ENCODE data around the gene DPYD. TPM values are rescaled to one million over a fixed set of nuclear protein-coding genes. Genes with fewer than 3 reads are reported as not detected.

Gene DPYD
- total and polyA plus RNA-seq, 4 experiments from 2014 or later = 49.7 to 58.4 (median 51.9) TPM

DNA sequence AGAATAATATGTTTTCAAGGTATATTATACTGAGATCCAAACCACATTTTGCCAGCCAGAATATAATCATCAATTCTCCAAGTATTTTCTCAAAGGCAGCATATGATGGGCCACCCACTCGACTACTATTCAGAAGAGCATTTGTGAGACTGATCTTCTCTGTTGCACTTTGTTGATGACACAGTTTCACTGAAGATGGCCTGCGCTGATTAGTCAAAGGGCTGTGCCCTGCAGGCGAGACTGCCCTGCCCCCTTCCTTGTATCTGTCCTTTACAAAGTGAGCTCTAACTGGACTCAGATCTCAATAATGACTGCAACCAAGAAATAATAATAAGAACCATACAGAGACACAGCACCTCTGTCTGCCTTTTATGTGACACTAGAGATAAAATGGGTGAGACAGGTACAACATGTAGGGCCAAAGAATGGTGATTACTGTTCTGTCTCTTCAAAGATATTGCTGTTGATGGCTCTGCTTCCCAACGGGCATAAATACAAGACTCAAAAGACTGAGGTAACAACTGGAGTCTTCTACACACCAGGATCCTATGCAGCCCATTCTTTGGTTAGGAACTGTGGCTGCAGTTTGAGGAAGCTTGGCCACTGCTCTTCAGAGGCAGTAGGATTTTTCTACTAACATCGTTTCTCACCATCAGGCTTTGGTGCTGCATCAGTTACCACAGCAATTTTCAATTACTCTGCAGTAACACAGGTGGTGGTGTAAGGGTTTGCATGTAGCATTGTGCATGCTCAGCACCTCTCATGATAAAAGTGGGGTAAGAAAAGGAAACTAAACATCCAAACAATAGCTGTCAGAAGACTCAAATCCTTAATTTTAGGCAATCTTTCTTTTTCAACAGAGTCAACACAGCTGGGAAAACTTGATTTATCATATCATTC is 718.1 kb downstream of the DPYD start:
- intact Hi-C loops (cut with micrococcal nuclease) = no loop called here
- POLR2A ChIA-PET (ENCODE audit: partially characterized antibody) = interaction anchor here (0.6 kb wide), 1 partner anchor 18 kb away, joined by 3 read pairs; no protein-coding TSS in a partner anchor
- Mint-ChIP-seq H3K9me3 (no peaks in the 10 kb centered on the region), H3K27ac (no peak overlapping the region), H3K27me3 (no peaks in the 10 kb centered on the region), H3K4me1 (no peaks in the 10 kb centered on the region), H3K4me3 (no peak overlapping the region), H3K36me3 (peaks cover 0 to 5% of the 10 kb centered on the region in 2 donors)
- H3K36me3 ChIP-seq (ENCODE audit: insufficient read depth, low read length) = no peaks in the 10 kb centered on the region
- H3K27ac ChIP-seq (ENCODE audit: low read depth, low read length) = no peak overlapping the region
- H3K27me3 ChIP-seq (ENCODE audit: insufficient read depth, low read length) = no peaks in the 10 kb centered on the region
- no peaks in the 10 kb centered on the region for H3K9me3 ChIP-seq (ENCODE audit: control insufficient read depth in 1 of 2, low read length in 2 of 2)
- no peaks in the 10 kb centered on the region for H3K4me1 ChIP-seq (ENCODE audit: insufficient read depth, low read length)
- no peak overlapping the region for H3K4me3 ChIP-seq (ENCODE audit: low read length in 2 of 2)
- DNase-seq = no peak
- CTCF ChIA-PET (ENCODE audit: partially characterized antibody) = no interaction called here

DNA sequence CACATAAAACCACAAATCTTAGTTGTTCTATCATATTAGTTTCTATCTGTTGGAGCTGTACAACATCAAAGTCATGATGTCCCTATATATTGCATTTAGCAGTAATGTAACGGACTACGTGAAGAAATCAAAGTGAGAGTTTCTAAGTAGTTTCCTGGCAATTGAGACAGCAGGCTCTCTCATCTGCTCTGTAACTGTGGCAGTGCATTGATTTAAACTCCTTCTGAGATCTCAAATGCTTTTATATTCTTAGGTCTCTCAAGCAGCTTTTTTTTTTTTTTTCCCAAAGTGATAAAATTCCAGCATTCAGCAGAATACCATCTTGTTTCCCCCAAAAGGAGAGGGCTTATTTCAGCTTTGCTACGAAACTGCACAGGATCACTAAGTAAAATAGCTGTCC is 719.2 kb downstream of the DPYD start:
- CTCF ChIA-PET (ENCODE audit: partially characterized antibody) = interaction anchor here (0.7 kb wide), 1 partner anchor 76 kb away, joined by 3 read pairs; no protein-coding TSS in a partner anchor
- no peaks in the 10 kb centered on the region for H3K27me3 Mint-ChIP-seq
- Histone ChIP-seq H3K9me3 (ENCODE audit: control insufficient read depth in 1 of 2, low read length in 2 of 2) (no peaks in the 10 kb centered on the region), H3K4me3 (ENCODE audit: low read length in 2 of 2) (no peak overlapping the region), H3K27me3 (ENCODE audit: insufficient read depth, low read length) (no peaks in the 10 kb centered on the region), H3K4me1 (ENCODE audit: insufficient read depth, low read length) (no peaks in the 10 kb centered on the region), H3K27ac (ENCODE audit: low read depth, low read length) (no peak overlapping the region), H3K36me3 (ENCODE audit: insufficient read depth, low read length) (no peaks in the 10 kb centered on the region)
- POLR2A ChIA-PET (ENCODE audit: partially characterized antibody) = interaction anchor here (0.6 kb wide), 1 partner anchor 19 kb away, joined by 3 read pairs; no protein-coding TSS in a partner anchor
- no peaks in the 10 kb centered on the region for H3K4me1 Mint-ChIP-seq
- peaks cover 6 to 11% of the 10 kb centered on the region in 2 donors for H3K36me3 Mint-ChIP-seq
- no peak overlapping the region for H3K27ac Mint-ChIP-seq
- DNase-seq = no peak
- no peaks in the 10 kb centered on the region for H3K9me3 Mint-ChIP-seq
- no peak overlapping the region for H3K4me3 Mint-ChIP-seq
- intact Hi-C loops (cut with micrococcal nuclease) = no loop called here

DNA sequence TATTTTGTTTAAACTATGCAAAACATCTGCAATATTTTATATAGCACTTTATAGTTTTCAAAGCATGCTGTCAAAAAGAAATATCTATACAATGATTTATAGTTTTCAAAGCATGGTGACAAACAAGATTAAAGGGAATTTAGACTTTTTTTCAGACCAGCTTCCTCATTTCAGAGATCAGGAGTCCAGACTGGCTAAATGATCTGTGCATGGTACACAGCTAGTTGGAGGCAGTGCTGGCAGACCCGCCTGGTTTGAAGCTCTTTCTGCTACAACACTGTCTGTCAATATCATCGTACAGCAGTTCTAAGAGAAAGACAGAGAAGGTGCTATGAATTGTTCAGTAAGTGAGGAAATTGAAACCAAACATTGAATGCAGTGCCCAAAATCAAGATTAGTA is 720.2 kb downstream of the DPYD start:
- CTCF ChIA-PET (ENCODE audit: partially characterized antibody) = no interaction called here

DNA sequence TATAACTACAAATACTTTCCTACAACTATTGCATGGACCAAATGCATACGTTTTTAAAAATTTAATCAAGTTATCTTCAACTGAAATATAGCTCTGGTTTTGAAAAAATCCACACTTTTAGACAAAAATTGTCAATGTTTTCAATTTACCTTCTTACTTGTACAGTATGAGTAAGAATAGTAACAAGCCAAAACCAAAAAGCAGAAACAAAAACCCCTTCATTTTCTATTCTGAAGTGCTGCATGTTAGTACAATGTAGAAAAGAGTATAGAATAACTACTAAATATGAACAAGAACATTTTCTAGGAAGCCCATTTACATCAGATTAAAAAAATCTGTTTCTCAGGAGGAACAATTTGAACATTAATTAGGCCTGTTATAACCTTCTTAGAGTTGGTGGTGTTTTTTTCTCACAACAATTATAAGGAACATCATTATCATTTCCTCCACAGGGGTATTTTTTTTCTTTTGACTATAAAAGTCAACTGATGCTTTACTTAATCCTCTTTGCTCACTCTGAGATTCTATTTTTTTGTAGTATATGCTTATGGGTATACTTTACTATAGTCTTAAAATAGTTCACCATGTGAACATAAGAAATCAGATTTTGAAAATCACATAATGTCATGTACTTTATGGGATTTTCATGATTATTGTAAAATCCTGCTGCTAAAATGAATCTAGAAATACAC is 723.9 kb downstream of the DPYD start:
- no peak overlapping the region for H3K4me3 ChIP-seq (ENCODE audit: low read length in 2 of 2)
- no peak overlapping the region for H3K27ac ChIP-seq (ENCODE audit: low read depth, low read length)
- ChIA-PET CTCF (ENCODE audit: partially characterized antibody) (no interaction called here), POLR2A (ENCODE audit: partially characterized antibody) (no interaction called here)
- intact Hi-C loops (cut with micrococcal nuclease) = no loop called here
- Mint-ChIP-seq H3K4me3 (no peak overlapping the region), H3K9me3 (no peaks in the 10 kb centered on the region), H3K27me3 (no peaks in the 10 kb centered on the region), H3K4me1 (no peaks in the 10 kb centered on the region), H3K27ac (no peak overlapping the region), H3K36me3 (peaks cover 32 to 49% of the 10 kb centered on the region in 2 donors)
- H3K4me1 ChIP-seq (ENCODE audit: insufficient read depth, low read length) = no peaks in the 10 kb centered on the region
- H3K9me3 ChIP-seq (ENCODE audit: control insufficient read depth in 1 of 2, low read length in 2 of 2) = no peaks in the 10 kb centered on the region
- DNase-seq = no peak
- H3K27me3 ChIP-seq (ENCODE audit: insufficient read depth, low read length) = no peaks in the 10 kb centered on the region
- H3K36me3 ChIP-seq (ENCODE audit: insufficient read depth, low read length) = no peaks in the 10 kb centered on the region

More for the DNA sequence above, 720.2 kb downstream of the DPYD start:
- no peaks in the 10 kb centered on the region for H3K9me3 Mint-ChIP-seq
- POLR2A ChIA-PET (ENCODE audit: partially characterized antibody) = no interaction called here
- H3K4me3 Mint-ChIP-seq = no peak overlapping the region
- H3K4me1 Mint-ChIP-seq = no peaks in the 10 kb centered on the region
- Histone ChIP-seq H3K4me3 (ENCODE audit: low read length in 2 of 2) (no peak overlapping the region), H3K4me1 (ENCODE audit: insufficient read depth, low read length) (no peaks in the 10 kb centered on the region), H3K9me3 (ENCODE audit: control insufficient read depth in 1 of 2, low read length in 2 of 2) (no peaks in the 10 kb centered on the region), H3K36me3 (ENCODE audit: insufficient read depth, low read length) (no peaks in the 10 kb centered on the region), H3K27me3 (ENCODE audit: insufficient read depth, low read length) (no peaks in the 10 kb centered on the region), H3K27ac (ENCODE audit: low read depth, low read length) (no peak overlapping the region)
- peaks cover 6 to 15% of the 10 kb centered on the region in 2 donors for H3K36me3 Mint-ChIP-seq
- H3K27me3 Mint-ChIP-seq = no peaks in the 10 kb centered on the region
- peak overlapping the region in 2 of 7 donors; percentile 18 to 72 for H3K27ac Mint-ChIP-seq
- intact Hi-C loops (cut with micrococcal nuclease) = no loop called here
- no peak for DNase-seq

DNA sequence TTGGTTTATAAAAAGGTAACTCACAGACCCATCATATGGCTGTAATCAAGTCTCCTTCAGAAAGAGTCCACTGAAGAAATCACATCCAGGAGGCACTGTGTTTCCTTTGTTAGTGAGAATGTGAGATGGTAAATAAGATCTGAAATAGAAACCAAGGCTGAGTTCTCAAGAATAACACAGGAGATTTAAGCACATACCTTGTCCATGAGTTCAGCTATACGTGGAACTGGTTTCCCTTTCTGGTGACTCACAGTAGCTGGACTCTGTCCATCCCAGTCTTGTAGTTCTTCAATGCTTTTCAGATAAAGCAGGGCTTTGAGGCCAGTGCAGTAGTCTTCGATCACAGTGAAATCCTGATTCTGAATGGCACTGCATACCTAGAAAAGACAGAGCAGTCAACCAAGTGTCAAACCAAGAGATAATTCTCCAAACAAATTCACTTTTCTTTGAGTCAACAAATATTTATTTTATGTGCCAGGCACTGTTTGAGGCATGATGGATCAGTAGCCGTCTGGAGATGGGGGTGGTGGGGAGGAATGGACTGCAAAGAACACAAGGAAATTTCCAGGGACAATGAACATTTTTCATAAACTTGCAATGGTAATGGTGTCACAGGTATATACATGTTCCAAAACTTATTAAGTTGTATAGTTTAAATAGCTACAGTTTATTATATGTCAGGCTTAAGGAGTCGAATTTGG is 727.8 kb downstream of the DPYD start:
- ChIA-PET CTCF (ENCODE audit: partially characterized antibody) (no interaction called here), POLR2A (ENCODE audit: partially characterized antibody) (no interaction called here)
- H3K4me3 ChIP-seq (ENCODE audit: low read length in 2 of 2) = no peak overlapping the region
- Mint-ChIP-seq H3K4me1 (no peaks in the 10 kb centered on the region), H3K27ac (no peak overlapping the region), H3K4me3 (no peak overlapping the region), H3K9me3 (no peaks in the 10 kb centered on the region), H3K36me3 (peaks cover 60 to 80% of the 10 kb centered on the region in 2 donors), H3K27me3 (no peaks in the 10 kb centered on the region)
- no peaks in the 10 kb centered on the region for H3K27me3 ChIP-seq (ENCODE audit: insufficient read depth, low read length)
- H3K36me3 ChIP-seq (ENCODE audit: insufficient read depth, low read length) = peaks cover 3% of the 10 kb centered on the region
- H3K9me3 ChIP-seq (ENCODE audit: control insufficient read depth in 1 of 2, low read length in 2 of 2) = no peaks in the 10 kb centered on the region
- intact Hi-C loops (cut with micrococcal nuclease) = no loop called here
- no peak for DNase-seq
- H3K27ac ChIP-seq (ENCODE audit: low read depth, low read length) = no peak overlapping the region
- no peaks in the 10 kb centered on the region for H3K4me1 ChIP-seq (ENCODE audit: insufficient read depth, low read length)

DNA sequence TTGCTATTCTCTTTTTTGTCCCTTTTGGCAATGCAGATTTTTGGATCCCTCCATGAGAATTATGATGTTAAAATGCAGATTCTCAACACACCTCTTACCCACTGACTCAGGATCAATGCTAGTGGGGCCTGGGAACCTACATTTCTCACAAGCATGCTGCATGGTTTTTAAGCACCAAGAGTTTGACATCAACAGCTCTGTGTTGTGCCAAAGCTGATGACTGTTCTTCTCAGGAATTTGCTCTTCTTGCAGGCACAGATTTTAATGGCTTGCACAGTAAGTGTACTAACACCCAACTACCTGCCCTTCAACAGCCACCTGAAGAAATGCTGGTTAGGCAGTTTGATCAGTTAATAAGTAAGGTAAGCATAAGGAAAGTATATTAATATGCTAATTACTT is 730.5 kb downstream of the DPYD start:
- CTCF ChIA-PET (ENCODE audit: partially characterized antibody) = no interaction called here
- no peak for DNase-seq
- no peak overlapping the region for H3K4me3 ChIP-seq (ENCODE audit: low read length in 2 of 2)
- H3K27me3 ChIP-seq (ENCODE audit: insufficient read depth, low read length) = no peaks in the 10 kb centered on the region
- H3K36me3 ChIP-seq (ENCODE audit: insufficient read depth, low read length) = peaks cover 3% of the 10 kb centered on the region
- H3K4me1 Mint-ChIP-seq = no peaks in the 10 kb centered on the region
- H3K9me3 Mint-ChIP-seq = peaks cover 0 to 2% (median 0%) of the 10 kb centered on the region in 8 donors
- H3K27me3 Mint-ChIP-seq = no peaks in the 10 kb centered on the region
- H3K4me3 Mint-ChIP-seq = no peak overlapping the region
- no peak overlapping the region for H3K27ac ChIP-seq (ENCODE audit: low read depth, low read length)
- POLR2A ChIA-PET (ENCODE audit: partially characterized antibody) = no interaction called here
- peaks cover 68 to 83% of the 10 kb centered on the region in 2 donors for H3K36me3 Mint-ChIP-seq
- no peak overlapping the region for H3K27ac Mint-ChIP-seq
- H3K4me1 ChIP-seq (ENCODE audit: insufficient read depth, low read length) = no peaks in the 10 kb centered on the region
- intact Hi-C loops (cut with micrococcal nuclease) = no loop called here
- H3K9me3 ChIP-seq (ENCODE audit: control insufficient read depth in 1 of 2, low read length in 2 of 2) = no peaks in the 10 kb centered on the region

DNA sequence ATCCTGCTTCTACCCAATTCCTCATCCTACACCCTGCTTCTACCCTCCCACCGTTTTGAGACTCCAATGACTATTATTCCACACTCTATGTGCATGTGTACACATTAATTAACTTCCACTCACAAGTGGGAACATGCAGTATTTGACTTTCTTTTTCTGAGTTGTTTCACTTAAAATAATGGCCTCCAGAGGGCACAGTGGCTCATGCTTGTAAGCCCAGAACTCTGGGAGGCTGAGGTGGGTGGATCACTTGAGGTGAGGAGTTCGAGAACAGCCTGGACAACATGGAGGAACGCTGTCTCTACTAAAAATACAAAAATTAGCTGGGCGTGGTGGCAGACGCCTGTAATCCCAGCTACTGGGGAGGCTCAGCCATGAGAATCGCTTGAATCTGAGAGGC is 734.5 kb downstream of the DPYD start:
- no peak overlapping the region for H3K27ac Mint-ChIP-seq
- H3K27me3 ChIP-seq (ENCODE audit: insufficient read depth, low read length) = no peaks in the 10 kb centered on the region
- peaks cover under 1% of the 10 kb centered on the region for H3K36me3 ChIP-seq (ENCODE audit: insufficient read depth, low read length)
- no peaks in the 10 kb centered on the region for H3K4me1 ChIP-seq (ENCODE audit: insufficient read depth, low read length)
- DNase-seq = no peak
- no peak overlapping the region for H3K4me3 Mint-ChIP-seq
- no peaks in the 10 kb centered on the region for H3K27me3 Mint-ChIP-seq
- intact Hi-C loops (cut with micrococcal nuclease) = loop anchor here (5.0 kb wide), 1 partner anchor 866 kb away; no protein-coding TSS in a partner anchor
- ChIA-PET CTCF (ENCODE audit: partially characterized antibody) (interaction anchor here (0.6 to 1.7 kb wide), 2 partner anchors 12 to 870 kb away, joined by 3 to 5 read pairs; no protein-coding TSS in a partner anchor), POLR2A (ENCODE audit: partially characterized antibody) (no interaction called here)
- no peaks in the 10 kb centered on the region for H3K9me3 ChIP-seq (ENCODE audit: control insufficient read depth in 1 of 2, low read length in 2 of 2)
- H3K4me1 Mint-ChIP-seq = no peaks in the 10 kb centered on the region
- H3K4me3 ChIP-seq (ENCODE audit: low read length in 2 of 2) = no peak overlapping the region
- peaks cover 44 to 66% of the 10 kb centered on the region in 2 donors for H3K36me3 Mint-ChIP-seq
- no peak overlapping the region for H3K27ac ChIP-seq (ENCODE audit: low read depth, low read length)
- H3K9me3 Mint-ChIP-seq = peaks cover 0 to 2% (median 0%) of the 10 kb centered on the region in 8 donors

Data from CD4-positive, alpha-beta memory T cell (primary cell).